HG03520 (cell line): ENCODE data around the gene CYP2D6.
"Not testable (repeated sequence)": the region's sequence is repeated elsewhere in the genome, so short reads cannot be mapped to it uniquely, and the experiment has no call there.

Experiments used
- ATAC-seq: cut with Tn5 transposase; IDR thresholded peaks from one replicate; pipeline ENCODE4 v1.9.1; 2021; ENCODE audit warnings: mild to moderate bottlenecking, moderate library complexity; ENCODE audit not compliant: unreplicated experiment

CYP2D6 gene

DNA sequence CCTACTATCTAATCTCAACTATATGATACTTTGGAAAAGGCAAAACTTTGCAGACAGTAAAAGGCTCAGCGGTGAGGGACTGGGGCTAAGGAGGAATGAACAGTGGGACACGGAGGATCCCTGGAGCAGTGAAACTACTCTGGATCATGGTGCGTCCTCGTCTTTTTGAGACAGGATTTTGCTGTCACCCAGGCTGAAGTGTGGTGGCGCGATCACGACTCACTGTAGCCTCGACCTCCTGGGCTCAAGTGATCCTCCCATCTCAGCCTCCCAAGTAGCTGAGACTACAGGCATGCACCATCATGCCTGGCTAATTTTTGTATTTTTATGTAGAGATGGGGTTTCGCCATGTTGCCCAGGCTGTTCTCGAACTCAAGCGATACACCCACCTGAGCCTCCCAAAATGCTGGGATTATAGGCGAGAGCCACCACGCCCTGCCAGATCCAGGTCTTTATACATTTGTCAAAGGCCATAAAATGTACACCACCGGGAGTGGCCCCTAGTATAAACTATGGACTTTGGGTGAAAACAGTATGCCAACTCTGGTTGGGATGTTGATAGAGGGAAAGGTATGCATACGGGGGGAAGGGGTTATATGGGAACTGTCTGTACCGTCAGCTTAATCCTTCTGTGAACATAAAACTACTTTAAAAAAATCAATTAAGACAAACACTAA is 28.0 kb upstream of the CYP2D6 start:
- no peak for ATAC-seq

DNA sequence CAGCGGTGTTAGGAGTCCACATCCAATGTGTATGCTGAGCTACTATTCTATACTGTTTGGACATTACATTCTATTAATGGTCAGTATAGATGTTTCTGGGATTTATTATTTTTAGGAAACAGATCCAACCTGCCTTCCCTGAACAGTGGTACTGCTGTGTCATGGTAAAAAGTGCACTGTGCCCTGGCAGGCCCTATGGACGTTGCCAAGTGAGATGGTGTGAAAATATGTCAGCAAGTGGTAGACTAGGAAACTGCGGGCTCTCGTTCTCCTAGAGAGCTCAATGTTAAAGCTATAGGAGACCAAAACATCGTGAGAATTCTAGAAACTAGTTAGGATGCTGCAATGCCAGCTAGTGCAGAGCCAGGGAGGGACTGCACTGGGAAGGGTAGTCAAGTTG is 26.0 kb upstream of the CYP2D6 start:
- ATAC-seq, result no peak

DNA sequence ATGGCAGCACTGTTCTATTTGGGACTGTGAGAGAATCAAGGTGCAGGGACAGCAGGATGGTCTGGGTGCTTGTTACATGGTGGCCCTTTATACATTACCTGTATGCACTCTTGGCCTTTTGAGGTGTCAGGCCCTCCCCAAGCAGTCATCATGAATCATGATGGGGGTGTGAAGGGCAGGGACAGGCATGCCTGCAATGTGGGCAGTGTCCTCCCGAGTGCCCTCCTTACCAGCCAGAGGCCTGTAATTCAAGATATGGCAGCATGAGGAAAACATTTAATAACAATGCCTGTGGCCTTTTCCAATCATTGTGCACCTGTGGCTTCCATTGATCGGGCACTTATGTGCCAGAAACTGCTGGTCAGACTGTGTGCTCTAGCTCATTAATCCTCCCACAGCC is 25.5 kb upstream of the CYP2D6 start:
- no peak for ATAC-seq

DNA sequence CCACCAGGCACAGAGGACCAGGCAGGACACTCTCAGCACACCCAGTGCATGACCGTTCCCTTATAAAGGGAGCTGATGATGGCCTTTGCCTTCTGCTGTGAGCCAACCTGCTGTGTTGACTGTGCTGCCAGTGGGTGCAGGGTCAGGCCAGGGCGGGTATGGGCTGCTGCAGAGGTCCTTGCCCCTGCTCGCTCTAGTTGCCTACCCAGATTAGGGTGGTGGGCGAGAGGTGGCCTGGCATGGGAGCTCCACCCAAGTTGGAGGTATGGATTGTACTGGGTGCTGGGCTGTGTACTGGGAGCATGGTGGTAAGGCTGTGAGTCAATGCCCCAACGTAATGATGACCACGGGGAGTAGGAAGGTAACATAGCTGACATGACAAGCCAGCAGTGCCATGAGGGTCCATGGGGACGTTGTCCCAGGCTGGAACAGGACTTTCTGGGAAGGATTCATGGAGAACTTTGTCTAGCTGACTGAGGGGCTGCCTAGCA is 24.5 kb upstream of the CYP2D6 start:
- no peak for ATAC-seq

DNA sequence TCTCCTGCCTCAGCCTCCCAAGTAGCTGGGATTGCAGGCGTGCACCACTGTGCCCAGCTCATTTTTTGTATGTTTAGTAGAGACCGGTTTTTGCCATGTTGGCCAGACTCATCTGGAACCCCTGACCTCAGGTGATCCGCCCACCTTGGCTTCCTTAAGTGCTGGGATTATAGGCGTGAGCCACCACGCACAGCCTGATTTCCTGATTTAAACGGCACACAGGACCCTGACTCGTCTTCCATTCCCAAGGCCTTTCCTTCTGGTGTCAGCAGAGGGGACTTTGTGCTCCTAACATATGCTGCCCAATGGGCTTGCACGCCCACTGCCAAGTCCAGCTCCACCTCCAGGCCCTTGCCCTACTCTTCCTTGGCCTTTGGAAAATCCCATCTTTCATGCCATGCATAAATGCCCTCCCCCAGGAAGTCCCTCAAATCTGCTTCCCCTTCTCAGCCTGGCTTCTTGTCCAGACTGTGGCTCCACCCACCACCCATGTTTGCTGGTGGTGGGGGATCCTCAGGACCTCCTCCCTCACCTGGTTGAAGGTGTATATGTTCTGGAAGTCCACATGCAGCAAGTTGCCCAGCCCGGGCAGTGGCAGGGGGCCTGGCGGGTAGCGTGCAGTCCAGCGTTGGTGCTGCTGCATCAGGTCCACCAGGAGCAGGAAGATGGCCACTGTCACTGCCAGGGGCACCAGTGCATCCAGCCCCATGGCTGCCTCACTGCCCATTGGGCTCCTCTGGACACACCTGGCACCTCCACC is 23.9 kb upstream of the CYP2D6 start:
- ATAC-seq, result no peak

DNA sequence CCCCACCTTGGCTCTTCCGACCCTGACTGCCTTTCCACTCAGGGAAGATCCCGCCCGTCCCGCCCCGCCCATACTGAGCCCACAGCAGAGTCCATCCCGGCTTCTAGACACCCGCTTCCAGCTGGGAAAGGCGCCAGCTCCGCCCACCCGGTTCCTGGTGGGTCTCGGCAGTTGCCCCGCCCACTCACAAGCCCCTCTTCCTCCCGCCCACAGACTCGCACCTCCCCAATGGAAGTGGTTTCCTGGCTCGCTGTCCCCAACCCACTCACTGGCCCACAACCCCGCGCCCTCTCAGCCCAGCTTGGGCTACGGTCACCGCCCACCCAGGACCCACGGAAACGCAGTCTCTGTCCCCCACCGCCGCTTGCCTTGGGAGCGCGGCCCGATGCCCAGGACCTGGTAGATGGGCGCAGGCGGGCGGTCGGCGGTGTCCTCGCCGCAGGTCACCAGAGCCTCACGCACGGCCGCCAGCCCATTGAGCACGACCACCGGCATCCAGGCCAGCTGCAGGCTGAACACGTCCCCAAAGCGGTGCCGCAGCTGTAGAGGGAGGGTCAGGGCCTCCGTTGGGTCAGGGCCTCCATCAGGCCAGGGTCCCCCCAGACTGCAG is 22.2 kb upstream of the CYP2D6 start:
- ATAC-seq, result no peak

DNA sequence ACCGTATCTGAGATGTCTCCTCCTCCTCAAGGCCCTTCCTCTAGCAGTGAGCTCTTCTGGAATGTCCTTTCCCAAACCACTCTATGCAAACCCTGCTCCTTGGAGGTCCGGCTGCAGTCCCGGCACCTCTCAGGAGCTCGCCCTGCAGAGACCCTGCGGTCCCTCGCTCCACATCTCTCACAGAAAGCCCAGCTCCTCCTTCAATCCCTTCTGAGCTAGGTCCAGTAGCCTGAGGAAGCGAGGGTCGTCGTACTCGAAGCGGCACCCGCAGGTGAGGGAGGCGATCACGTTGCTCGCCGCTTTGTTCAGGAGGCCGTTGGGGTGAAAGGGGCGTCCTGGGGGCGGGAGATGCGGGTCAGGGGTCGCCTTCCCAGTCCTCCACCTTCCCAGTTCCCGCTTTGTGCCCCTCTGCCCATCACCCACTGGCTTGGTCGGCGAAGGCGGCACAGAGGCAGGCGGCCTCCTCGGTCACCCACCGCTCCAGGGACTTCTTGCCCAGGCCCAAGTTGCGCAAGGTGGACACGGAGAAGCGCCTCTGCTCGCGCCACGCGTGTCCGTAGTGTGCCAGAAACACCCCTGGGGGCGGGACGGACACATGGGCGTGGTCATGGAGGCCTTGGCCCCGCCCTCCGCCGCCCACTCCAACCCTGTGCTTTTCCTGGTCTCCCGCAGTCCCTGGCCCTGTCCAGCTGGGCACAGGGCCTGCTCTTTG is 21.5 kb upstream of the CYP2D6 start:
- ATAC-seq, result no peak

DNA sequence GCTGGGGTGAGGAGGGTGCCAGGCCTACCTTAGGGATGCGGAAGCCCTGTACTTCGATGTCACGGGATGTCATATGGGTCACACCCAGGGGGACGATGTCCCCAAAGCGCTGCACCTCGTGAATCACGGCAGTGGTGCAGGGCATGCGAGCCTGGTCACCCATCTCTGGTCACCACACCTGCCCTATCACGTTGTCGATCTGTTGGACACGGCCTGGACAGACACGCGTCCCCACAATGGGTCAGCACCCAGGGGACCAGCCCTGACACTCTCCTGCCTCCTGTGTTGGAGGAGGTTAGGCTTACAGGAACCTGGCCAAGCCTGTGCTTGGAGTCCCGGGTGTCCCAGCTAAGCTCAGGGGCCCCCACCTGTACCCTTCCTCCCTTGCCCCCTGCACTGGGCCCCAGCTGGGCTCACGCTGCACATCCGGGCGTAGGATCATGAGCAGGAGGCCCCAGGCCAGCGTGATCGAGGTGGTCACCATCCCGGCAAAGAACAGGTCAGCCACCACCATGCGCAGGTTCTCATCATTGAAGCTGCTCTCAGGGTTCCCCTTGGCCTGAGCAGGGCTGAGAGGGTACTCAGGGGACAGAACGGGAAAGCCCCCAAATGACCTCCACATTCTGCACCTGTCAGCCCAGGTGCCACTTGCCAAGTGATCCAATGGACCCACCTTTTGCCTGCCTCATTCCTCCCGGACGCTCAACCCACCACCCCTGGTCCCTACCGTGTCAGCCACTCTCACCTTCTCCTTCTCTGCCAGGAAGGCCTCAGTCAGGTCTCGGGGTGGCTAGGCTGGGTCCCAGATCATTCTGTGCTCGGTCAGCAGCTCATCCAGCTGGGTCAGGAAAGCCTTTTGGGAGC is 20.3 kb upstream of the CYP2D6 start:
- ATAC-seq, result no peak

DNA sequence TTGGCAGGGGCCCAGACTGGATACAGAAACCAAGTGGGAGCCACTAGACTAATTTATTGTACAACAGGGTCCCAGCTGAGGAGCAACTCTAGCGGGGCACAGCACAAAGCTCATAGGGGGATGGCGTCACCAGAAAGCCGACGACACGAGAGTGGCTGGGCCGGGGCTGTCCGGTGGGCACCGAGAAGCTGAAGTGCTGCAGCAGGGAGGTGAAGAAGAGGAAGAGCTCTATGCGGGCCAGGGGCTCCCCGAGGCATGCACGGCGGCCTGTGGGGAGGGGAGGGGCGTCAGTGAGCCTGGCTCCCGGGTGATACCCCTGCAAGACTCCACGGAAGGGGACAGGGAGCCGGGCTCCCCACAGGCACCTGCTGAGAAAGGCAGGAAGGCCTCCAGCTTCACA is 19.2 kb upstream of the CYP2D6 start:
- ATAC-seq, result not testable (repeated sequence)

DNA sequence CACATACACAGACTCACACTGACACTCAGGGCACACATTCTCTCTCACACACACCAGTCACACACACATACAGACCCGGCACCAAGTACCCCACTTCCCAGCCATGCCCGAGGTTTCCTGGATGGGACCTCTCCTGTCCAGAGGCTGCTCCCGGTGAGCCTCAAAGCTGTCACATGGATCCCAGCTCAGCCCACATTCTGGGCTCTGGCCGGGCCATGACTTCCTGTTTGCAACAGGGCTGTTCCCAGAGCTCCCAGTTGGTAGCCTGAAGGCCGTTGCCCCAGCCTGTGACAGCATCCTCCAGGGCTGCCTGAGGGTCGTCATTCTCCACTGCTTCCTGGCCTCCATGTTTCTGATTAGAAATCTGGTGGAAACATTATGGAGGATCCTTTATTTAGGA is 14.6 kb upstream of the CYP2D6 start:
- no peak for ATAC-seq

DNA sequence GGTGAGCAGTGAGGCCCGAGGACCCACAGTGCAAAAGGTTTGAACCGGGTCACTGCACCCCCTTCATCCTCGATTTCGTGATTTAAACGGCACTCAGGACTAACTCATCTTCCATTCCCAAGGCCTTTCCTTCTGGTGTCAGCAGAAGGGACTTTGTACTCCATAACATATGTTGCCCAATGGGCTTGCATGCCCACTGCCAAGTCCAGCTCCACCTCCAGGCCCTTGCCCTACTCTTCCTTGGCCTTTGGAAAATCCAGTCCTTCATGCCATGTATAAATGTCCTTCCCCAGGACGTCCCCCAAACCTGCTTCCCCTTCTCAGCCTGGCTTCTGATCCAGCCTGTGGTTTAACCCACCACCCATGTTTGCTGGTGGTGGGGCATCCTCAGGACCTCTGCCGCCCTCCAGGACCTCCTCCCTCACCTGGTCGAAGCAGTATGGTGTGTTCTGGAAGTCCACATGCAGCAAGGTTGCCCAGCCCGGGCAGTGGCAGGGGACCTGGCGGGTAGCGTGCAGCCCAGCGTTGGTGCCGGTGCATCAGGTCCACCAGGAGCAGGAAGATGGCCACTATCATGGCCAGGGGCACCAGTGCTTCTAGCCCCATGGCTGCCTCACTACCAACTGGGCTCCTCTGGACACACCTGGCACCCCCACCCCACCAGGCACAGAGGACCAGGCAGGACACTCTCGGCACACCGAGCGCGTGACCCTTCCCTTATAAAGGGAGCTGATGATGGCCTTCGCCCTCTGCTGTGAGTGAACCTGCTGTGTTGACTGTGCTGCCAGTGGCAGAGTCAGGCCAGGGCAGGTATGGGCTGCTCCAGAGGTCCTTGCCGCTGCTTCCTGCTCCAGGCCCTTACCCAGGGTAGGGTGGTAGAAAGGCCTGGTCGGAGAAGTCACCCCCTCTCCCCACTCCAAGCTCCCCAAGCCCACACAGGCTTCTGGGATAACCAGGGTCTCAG is 13.5 kb upstream of the CYP2D6 start:
- not testable (repeated sequence) for ATAC-seq

DNA sequence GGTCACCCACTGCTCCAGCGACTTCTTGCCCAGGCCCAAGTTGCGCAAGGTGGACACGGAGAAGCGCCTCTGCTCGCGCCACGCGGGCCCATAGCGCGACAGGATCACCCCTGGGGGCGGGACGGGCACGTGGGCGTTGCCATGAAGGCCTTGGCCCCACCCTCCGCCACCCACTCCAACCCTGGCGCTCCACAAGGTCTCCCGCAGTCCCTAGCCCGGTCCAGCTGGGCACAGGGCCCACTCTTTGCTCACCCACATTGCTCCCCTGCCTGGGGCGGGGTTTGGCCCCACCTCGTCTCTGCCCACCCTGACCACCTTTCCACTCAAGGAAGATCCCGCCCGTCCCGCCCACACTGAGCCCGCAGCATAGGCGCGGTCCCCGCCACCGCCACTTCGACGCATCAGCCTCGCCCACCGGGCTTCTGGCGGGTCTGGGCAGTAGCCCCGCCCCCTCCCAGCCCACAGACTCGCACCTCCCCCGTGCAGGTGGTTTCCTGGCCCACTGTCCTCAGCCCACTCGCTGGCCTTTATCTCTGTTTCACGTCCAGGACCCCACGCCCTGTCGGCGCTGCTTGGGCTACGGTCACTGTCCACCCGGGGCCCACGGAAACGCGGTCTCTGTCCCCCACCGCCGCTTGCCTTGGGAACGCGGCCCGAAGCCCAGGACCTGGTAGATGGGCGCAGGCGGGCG is 12.3 kb upstream of the CYP2D6 start:
- no peak for ATAC-seq

DNA sequence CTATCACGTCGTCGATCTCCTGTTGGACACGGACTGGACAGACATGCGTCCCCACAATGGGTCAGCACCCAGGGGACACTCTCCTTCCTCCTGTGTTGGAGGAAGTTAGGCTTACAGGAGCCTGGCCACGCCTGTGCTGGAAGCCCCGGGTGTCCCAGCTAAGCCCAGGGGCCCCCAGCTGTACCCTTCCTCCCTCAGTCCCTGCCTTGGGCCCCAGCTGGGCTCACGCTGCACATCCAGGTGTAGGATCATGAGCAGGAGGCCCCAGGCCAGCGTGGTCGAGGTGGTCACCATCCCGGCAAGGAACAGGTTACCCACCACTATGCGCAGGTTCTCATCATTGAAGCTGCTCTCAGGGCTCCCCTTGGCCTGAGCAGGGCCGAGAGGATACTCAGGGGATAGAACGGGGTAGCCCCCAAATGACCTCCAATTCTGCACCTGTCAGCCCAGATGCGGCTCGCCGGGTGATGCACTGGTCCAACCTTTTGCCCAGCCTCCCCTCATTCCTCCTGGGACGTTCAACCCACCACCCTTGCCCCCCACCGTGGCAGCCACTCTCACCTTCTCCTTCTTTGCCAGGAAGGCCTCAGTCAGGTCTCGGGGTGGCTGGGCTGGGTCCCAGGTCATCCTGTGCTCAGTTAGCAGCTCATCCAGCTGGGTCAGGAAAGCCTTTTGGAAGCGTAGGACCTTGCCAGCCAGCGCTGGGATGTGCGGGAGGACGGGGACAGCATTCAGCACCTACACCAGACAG is 10.9 kb upstream of the CYP2D6 start:
- not testable (repeated sequence) for ATAC-seq

DNA sequence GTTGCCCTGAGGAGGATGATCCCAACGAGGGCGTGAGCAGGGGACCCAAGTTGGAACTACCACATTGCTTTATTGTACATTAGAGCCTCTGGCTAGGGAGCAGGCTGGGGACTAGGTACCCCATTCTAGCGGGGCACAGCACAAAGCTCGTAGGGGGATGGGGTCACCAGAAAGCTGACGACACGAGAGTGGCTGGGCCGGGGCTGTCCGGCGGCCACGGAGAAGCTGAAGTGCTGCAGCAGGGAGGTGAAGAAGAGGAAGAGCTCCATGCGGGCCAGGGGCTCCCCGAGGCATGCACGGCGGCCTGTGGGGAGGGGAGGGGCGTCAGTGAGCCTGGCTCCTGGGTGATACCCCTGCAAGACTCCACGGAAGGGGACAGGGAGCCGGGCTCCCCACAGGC is 9.5 kb upstream of the CYP2D6 start:
- not testable (repeated sequence) for ATAC-seq

DNA sequence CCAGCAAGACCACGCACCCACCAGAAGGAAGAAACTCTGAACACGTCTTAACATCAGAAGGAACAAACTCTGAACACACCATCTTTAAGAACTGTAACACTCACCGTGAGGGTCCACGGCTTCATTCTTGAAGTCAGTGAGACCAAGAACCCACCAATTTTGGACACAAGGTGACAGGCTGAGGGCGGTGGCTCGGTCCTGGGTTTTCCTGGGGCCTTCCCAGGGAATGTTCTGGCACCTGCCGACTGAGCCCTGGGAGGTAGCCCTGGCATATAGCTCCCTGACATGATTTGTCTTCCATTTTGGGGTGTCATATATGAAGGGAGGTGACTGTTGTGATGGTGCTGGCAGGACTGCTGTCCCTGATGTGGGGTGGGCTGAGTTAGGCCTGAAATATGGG is 8.9 kb upstream of the CYP2D6 start:
- not testable (repeated sequence) for ATAC-seq

DNA sequence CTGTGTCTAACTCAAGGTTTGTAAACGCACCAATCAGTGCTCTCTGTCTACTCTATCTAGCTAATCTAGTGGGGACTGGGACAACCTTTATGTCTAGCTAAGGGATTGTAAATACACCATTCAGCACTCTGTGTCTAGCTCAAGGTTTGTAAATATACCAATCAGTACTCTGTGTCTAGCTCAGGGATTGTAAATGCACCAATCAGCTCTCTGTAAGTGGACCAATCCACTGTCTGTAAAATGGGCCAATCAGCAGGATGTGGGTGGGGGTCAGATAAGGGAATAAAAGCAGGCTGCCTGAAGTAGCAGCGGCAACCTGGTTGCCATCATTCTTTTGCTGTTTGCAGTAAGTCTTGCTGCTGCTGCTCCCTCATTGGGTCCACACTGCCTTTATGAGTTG is 8.4 kb upstream of the CYP2D6 start:
- no peak for ATAC-seq

DNA sequence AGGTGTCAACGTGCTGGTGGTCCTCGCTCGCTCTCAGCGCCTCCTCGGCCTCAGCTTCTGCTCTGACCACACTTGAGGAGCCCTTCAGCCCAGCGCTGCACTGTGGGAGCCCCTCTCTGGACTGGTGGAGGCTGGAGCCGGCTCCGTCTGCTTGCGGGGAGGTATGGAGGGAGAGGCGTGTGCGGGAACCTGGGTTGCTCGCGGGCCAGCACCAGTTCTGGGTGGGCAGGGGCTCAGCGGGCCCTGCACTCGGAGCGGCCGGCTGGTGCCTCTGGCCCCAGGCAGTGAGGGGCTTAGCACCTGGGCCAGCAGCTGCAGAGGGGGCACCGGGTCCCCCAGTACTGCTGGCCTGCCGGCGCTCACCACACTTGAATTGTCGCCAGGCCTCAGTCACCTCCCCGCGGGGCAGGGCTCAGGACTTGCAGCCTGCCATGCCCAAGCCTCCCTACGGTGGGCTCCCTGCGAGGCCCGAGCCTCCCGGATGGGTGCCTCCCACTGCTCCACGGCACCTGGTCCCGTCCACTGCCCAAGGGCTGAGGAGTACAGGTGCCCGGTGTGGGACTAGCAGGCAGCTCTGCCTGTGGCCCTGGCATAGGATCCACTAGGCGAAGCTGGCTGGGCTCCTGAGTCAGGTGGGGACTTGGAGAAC is 7.6 kb upstream of the CYP2D6 start:
- no peak for ATAC-seq
